ENCODE results near the gene BLTP3B. TPM values are rescaled to one million over a fixed set of nuclear protein-coding genes. Genes with fewer than 3 reads are reported as not detected.

BLTP3B gene
- total RNA-seq, 1 experiment from 2014 or later = 19.8 TPM

GRCh38 chr12:100138803-100139098 lies 3.9 kb downstream of the BLTP3B start:
- intact Hi-C loops (cut with micrococcal nuclease; ENCODE audit: unreplicated experiment) = no loop called here
- Histone ChIP-seq H3K36me3 (ENCODE audit: low read depth) (no peaks in the 10 kb centered on the region), H2AFZ (no peak overlapping the region), H3K9me2 (ENCODE audit: insufficient read depth) (no peaks in the 10 kb centered on the region), H3K27me3 (ENCODE audit: insufficient read depth, low read depth) (no peaks in the 10 kb centered on the region), H3K4me2 (no peak overlapping the region), H3K27ac (no peak overlapping the region), H4K20me1 (ENCODE audit: insufficient read depth) (no peaks in the 10 kb centered on the region), H3K4me1 (replicated peaks; ENCODE audit: insufficient read depth) (peaks cover 20% of the 10 kb centered on the region; the same call in 1 of the 2 replicates), H3K4me3 (no peak overlapping the region), H3K79me2 (ENCODE audit: low read depth) (peaks cover 50% of the 10 kb centered on the region), H3F3A (ENCODE audit: insufficient read depth, low read depth) (peaks cover 8% of the 10 kb centered on the region; the same call in 1 of the 2 replicates), H3K9me3 (ENCODE audit: insufficient read depth, low read depth) (no peaks in the 10 kb centered on the region)
- DNase-seq = no peak
- TF ChIP-seq EZH2 (IDR thresholded peaks at IDR 0.05; ENCODE audit: low read depth) = no peak
- TF ChIP-seq, protein P1, sequence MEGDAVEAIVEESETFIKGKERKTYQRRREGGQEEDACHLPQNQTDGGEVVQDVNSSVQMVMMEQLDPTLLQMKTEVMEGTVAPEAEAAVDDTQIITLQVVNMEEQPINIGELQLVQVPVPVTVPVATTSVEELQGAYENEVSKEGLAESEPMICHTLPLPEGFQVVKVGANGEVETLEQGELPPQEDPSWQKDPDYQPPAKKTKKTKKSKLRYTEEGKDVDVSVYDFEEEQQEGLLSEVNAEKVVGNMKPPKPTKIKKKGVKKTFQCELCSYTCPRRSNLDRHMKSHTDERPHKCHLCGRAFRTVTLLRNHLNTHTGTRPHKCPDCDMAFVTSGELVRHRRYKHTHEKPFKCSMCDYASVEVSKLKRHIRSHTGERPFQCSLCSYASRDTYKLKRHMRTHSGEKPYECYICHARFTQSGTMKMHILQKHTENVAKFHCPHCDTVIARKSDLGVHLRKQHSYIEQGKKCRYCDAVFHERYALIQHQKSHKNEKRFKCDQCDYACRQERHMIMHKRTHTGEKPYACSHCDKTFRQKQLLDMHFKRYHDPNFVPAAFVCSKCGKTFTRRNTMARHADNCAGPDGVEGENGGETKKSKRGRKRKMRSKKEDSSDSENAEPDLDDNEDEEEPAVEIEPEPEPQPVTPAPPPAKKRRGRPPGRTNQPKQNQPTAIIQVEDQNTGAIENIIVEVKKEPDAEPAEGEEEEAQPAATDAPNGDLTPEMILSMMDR (conservative IDR thresholded peaks at IDR 0.05) = no peak
- CTCF ChIA-PET = interaction anchor here (0.7 to 0.8 kb wide), 2 partner anchors 12 to 707 kb away, joined by 3 to 4 read pairs; no protein-coding TSS in a partner anchor
- POLR2A ChIA-PET (ENCODE audit: unreplicated experiment) = no interaction called here
- no TSS peak for BruUV-seq (replicated peaks)

DNA sequence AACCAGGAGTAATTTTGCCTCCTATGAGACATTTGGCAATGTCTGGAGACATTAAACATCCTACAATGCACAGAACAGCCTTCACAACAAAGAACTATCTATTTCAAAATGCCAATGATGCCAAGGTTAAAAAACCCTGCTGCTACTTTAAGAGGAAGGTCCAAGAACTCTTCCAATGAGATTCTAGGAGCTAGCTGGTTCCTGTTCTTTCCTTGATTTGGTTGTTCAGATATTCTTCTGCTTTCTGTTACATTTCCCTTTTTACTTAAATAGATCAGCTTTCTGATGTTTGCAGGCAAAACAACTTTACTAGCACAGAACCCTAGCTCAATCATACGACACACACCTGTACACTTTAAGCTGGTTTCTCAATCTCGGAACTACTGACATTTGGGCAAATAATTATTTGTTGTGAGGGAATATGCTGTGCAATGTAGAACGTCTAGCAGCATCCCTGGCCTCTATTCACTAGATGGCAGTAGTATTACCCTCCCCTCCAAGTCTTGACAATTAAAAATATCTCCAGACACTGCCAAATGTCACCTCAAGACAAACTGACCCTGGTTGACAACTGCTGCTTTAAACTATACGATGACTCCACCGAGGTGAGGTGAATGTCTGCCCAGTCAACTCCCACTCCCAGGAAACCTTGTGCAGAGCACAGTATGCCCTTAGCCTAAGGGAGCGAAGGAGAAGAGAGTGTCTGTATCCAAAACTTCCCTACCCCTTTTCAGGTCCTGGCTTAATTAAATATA lies 4.4 kb downstream of the BLTP3B start:
- H3K4me2 ChIP-seq = 0 out of 2 replicates have a peak overlapping the region, but pooled peaks have one; percentile 2
- intact Hi-C loops (cut with micrococcal nuclease; ENCODE audit: unreplicated experiment) = no loop called here
- TF ChIP-seq, protein P1 (conservative IDR thresholded peaks at IDR 0.05) = peak; percentile 50; the same call in 1 of the 2 replicates
- TF ChIP-seq EZH2 (IDR thresholded peaks at IDR 0.05; ENCODE audit: low read depth) = no peak

GRCh38 chr12:100133200-100133599 lies 9.5 kb downstream of the BLTP3B start:
- no peak overlapping the region for H3K4me3 ChIP-seq
- no peak overlapping the region for H2AFZ ChIP-seq
- peaks cover 8% of the 10 kb centered on the region; the same call in 1 of the 2 replicates for H3K4me1 ChIP-seq (replicated peaks; ENCODE audit: insufficient read depth)
- H3K79me2 ChIP-seq (ENCODE audit: low read depth) = peaks cover 39% of the 10 kb centered on the region
- no peak for DNase-seq
- no peaks in the 10 kb centered on the region for H4K20me1 ChIP-seq (ENCODE audit: insufficient read depth)
- CTCF ChIA-PET = no interaction called here
- no peak overlapping the region for H3K4me2 ChIP-seq
- intact Hi-C loops (cut with micrococcal nuclease; ENCODE audit: unreplicated experiment) = no loop called here
- H3F3A ChIP-seq (ENCODE audit: insufficient read depth, low read depth) = peaks cover 3% of the 10 kb centered on the region; the same call in 1 of the 2 replicates
- TF ChIP-seq, protein P1 (conservative IDR thresholded peaks at IDR 0.05) = no peak
- TF ChIP-seq EZH2 (IDR thresholded peaks at IDR 0.05; ENCODE audit: low read depth) = no peak
- H3K9me2 ChIP-seq (ENCODE audit: insufficient read depth) = no peaks in the 10 kb centered on the region; the same call in 1 of the 2 replicates
- H3K27ac ChIP-seq = no peak overlapping the region
- BruUV-seq (replicated peaks) = no TSS peak
- H3K9me3 ChIP-seq (ENCODE audit: insufficient read depth, low read depth) = no peaks in the 10 kb centered on the region; the same call in 1 of the 2 replicates
- no peaks in the 10 kb centered on the region for H3K36me3 ChIP-seq (ENCODE audit: low read depth)
- no peaks in the 10 kb centered on the region for H3K27me3 ChIP-seq (ENCODE audit: insufficient read depth, low read depth)
- POLR2A ChIA-PET (ENCODE audit: unreplicated experiment) = no interaction called here

More for the DNA sequence above, 4.4 kb downstream of the BLTP3B start:
- H3F3A ChIP-seq (ENCODE audit: insufficient read depth, low read depth) = peaks cover 8% of the 10 kb centered on the region; the same call in 1 of the 2 replicates
- no peaks in the 10 kb centered on the region for H3K27me3 ChIP-seq (ENCODE audit: insufficient read depth, low read depth)
- no peaks in the 10 kb centered on the region for H3K9me2 ChIP-seq (ENCODE audit: insufficient read depth)
- H3K79me2 ChIP-seq (ENCODE audit: low read depth) = peaks cover 53% of the 10 kb centered on the region
- no peaks in the 10 kb centered on the region for H4K20me1 ChIP-seq (ENCODE audit: insufficient read depth)
- H3K4me1 ChIP-seq (replicated peaks; ENCODE audit: insufficient read depth) = peaks cover 17% of the 10 kb centered on the region; the same call in 1 of the 2 replicates
- DNase-seq = no peak
- no peaks in the 10 kb centered on the region for H3K9me3 ChIP-seq (ENCODE audit: insufficient read depth, low read depth)
- H3K4me3 ChIP-seq = no peak overlapping the region
- ChIA-PET CTCF (interaction anchor here (0.8 kb wide), 1 partner anchor 12 kb away, joined by 3 read pairs; no protein-coding TSS in a partner anchor), POLR2A (ENCODE audit: unreplicated experiment) (interaction anchor here (0.6 kb wide), 1 partner anchor 1569 kb away, joined by 3 read pairs; no protein-coding TSS in a partner anchor)
- H2AFZ ChIP-seq = no peak overlapping the region
- H3K36me3 ChIP-seq (ENCODE audit: low read depth) = no peaks in the 10 kb centered on the region
- no TSS peak for BruUV-seq (replicated peaks)
- no peak overlapping the region for H3K27ac ChIP-seq
